Diencephalon (tissue), 1 donor: Measurements from ENCODE around the gene POLE2. TPM values are rescaled to one million over a fixed set of nuclear protein-coding genes. Genes with fewer than 3 reads are reported as not detected.

ENCODE experiments used
- small RNA-seq: library from RNA; depleted of rRNA; stranded (forward); fragments of <200 nt; gene quantifications from one replicate; pipeline ENCODE3, GENCODE V24; 2014
- total RNA-seq: library from RNA; depleted of rRNA; stranded (reverse); fragments of >200 nt; gene quantifications from one replicate; pipeline ENCODE4 v1.2.3, GENCODE V29; 2014

POLE2 gene, protein sequence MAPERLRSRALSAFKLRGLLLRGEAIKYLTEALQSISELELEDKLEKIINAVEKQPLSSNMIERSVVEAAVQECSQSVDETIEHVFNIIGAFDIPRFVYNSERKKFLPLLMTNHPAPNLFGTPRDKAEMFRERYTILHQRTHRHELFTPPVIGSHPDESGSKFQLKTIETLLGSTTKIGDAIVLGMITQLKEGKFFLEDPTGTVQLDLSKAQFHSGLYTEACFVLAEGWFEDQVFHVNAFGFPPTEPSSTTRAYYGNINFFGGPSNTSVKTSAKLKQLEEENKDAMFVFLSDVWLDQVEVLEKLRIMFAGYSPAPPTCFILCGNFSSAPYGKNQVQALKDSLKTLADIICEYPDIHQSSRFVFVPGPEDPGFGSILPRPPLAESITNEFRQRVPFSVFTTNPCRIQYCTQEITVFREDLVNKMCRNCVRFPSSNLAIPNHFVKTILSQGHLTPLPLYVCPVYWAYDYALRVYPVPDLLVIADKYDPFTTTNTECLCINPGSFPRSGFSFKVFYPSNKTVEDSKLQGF
- 9.7 TPM for total RNA-seq

GRCh38 chr14:49687942-49688700 is at the start of gene POLE2:
POLE2 (minus strand) TSS chr14:49688214; CDS start chr14:49688203, 11 bp downstream.

GRCh38 chr14:49692811-49693734 is 5.1 kb upstream of the POLE2 start, which contains the start of gene KLHDC1:
KLHDC1 (plus strand) TSS chr14:49693120; CDS start chr14:49693195, 75 bp downstream.

DNA sequence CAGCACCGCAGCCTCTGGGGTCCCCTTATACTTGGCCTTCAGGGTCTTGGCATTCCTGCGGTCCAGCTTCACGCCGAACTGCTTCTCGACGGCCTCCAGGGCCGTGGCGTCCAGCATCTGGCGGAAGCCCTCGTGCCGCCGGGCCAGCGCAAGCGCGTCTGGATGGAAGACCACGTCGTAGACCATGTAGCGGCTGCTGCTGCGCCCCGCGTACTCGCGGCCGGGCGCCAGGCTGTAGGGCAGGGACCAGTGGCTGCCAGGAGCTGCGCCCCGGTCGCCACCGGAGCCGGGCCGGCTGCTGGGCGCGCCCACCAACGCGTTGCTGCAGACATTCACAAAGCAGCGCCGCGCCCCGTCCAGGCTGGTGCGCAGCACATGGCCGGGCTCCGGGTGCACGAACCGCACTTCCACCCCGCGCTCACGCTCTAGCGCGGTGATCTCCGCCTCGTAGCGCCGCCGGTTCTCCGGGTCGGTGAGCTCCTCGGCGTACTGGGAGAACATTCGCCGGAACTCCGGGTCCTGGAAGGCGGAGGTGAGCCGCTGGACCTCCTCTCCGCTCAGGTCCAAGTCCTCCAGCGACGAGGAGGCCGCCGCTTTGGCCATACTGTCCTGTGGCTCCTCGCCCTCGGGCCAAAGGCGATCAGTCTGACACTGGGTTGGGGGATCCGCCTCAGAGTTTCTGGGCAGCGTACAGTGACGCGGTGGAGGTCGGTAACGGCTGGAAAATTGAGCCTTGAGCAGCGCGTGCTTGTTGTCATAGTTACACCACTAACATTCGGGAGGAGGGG is 53.3 kb downstream of the POLE2 start, which contains the start of gene DNAAF2:
TSS of gene DNAAF2 (minus strand) at position 698 of the 788 bp plus-strand sequence. CDS start at position 603, 95 bp downstream.

DNA sequence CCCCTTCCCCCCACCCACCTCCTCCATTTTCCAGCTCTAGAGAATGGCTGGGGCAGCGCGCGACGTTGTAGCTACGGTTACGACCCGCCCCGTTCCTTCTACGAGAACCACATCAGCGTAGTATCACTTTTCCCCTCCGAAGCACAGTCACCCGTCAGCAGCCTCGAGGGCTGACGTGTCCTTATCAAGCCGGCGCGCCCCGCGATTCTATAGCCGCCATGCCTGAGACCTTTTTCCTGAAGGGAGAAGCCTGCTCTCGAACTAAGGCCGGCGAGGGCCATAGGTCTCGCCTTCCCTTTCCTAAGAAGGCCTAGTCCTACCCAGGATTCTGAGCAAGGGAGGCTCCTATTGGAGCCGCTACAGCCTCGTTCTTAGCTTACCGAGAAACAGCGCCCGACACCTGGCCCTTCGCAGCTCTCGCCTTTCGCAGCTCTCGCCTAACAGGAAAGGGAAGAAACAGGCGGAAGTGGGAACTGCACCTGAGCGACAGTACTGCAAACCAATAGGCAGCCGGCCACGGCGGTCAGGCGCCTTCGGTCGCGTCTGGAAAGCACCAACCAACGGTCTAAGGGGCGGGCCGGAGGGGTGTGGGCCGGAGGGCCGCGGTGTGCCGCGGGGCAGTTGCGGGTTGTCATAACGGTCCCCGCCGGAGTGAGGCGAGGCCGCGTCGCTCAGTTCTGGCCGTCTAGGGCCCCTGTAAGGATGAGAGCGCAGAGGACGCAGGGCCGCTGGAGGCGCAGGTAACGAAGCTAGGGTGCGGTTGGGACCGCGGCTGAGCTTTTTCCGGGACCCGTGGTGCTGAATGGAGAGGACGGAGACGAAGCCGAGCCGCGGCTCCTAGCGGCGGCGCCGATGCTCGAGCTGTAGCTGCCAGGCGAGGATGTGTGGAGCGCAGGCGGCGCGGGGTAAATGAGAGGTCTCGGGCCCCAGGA is 67.6 kb downstream of the POLE2 start, which contains the start of the genes MGAT2 and RPL36AL:
TSS of gene MGAT2 (plus strand) at position 618 of the 932 bp plus-strand sequence. CDS start 470 bp downstream, outside the sequence.
TSS of gene RPL36AL (minus strand) at position 445 of the 932 bp plus-strand sequence. CDS start 1,522 bp downstream, outside the sequence.

GRCh38 chr14:49598485-49599300 is 89.3 kb downstream of the POLE2 start, which contains the start of gene LRR1:
LRR1 (plus strand) TSS chr14:49598940; CDS start chr14:49599021, 81 bp downstream.

Small RNA genes within 50 kb of the gene (small RNA-seq; reads per million reads assigned to genes)
- gene AL139099.3 (not detected), gene RNU6ATAC30P (not detected)

Other genes with a start within 250 kb of the POLE2 start
- 1,949 TPM for gene RPS29, start 101.8 kb downstream of the POLE2 start, total RNA-seq
- gene LRR1, start 89.3 kb downstream of the POLE2 start, total RNA-seq: 12.7 TPM
- 92.5 TPM for gene RPL36AL, start 67.6 kb downstream of the POLE2 start, total RNA-seq
- 40.4 TPM for gene MGAT2, start 67.4 kb downstream of the POLE2 start, total RNA-seq
- gene DNAAF2, start 53.0 kb downstream of the POLE2 start, total RNA-seq: 17.5 TPM
- gene KLHDC1, start 4.9 kb upstream of the POLE2 start, total RNA-seq: 19.8 TPM
- gene KLHDC2, start 79.9 kb upstream of the POLE2 start, total RNA-seq: 99.9 TPM
- 85.8 TPM for gene NEMF, start 164.6 kb upstream of the POLE2 start, total RNA-seq
- 69.4 TPM for gene ARF6, start 204.9 kb upstream of the POLE2 start, total RNA-seq